K562 (cell line): Measurements from ENCODE around the gene FASLG. TPM values are rescaled to one million over a fixed set of nuclear protein-coding genes. Genes with fewer than 3 reads are reported as not detected.

Experiments used
- ATAC-seq: fragments of 200-7000 bp; cut with Tn5 transposase; 3 replicates; pipeline ENCODE4 v1.9.1; 2020; ENCODE audit warnings: moderate library complexity
- BruUV-seq: library from RNA; stranded (reverse); fragments of 400-500 nt; replicated peaks from 2 replicates; lab custom pipeline; 2021; lab: Mats Ljungman, UMichigan
- CTCF ChIA-PET: fragments of 300-600 bp; formaldehyde crosslinking; extraction: SDS; loops from one replicate; lab custom pipeline; 2021; ENCODE audit warnings: low intra/inter-chr PET ratio; lab: Yijun Ruan, JAX
- POLR2A ChIA-PET: fragments of 300-600, 350-650 bp; sonication (Branson Sonifier 250); formaldehyde crosslinking; extraction: SDS; loops from one replicate; lab custom pipeline; 2021; ENCODE audit warnings: antibody characterized with exemption, inconsistent platforms; lab: Yijun Ruan, JAX
- DNase-seq, 4 experiments: peaks; one replicate each; pipeline versions ENCODE4 v3.0.0 to v3.0.0-alpha.2; 2011 to 2018; ENCODE audit warnings: low spot score in 3 of 4, mixed read lengths in 3 of 4; ENCODE audit errors: extremely low read depth in 1 of 4
- FAIRE-seq: peaks from 2 replicates; lab custom pipeline; 2011; peaks lifted over from hg19 to GRCh38; lab: Jason Lieb, UNC
- H2AFZ ChIP-seq: 2 replicates; pipeline ENCODE4 v1.6.0; 2011; ENCODE audit warnings: low read depth, low read length, control low read depth, inconsistent platforms
- H3K27ac ChIP-seq: fragments of 200-600 bp; 3 replicates; pipeline ENCODE4 v1.8.0; 2011; ENCODE audit warnings: low read depth, mild to moderate bottlenecking, control low read depth, inconsistent platforms, low read length, moderate library complexity, mixed read lengths; ENCODE audit errors: extremely low read depth
- H3K27me3 ChIP-seq, 2 experiments: fragments of 300-600 bp in 1 of 2; 2 replicates in 1 of 2; 3 replicates in 1 of 2; pipeline versions ENCODE4 v1.6.0 to v1.8.0; 2011; ENCODE audit warnings: inconsistent platforms in 2 of 2, low read length in 2 of 2, mild to moderate bottlenecking in 1 of 2, mixed read lengths in 1 of 2, moderate library complexity in 1 of 2; ENCODE audit not compliant: control insufficient read depth in 2 of 2, insufficient read depth in 2 of 2
- H3K36me3 ChIP-seq: fragments of 300-600 bp; 3 replicates; pipeline ENCODE4 v1.8.0; 2011; ENCODE audit warnings: mild to moderate bottlenecking, low read length, inconsistent platforms; ENCODE audit not compliant: control insufficient read depth, insufficient read depth
- H3K4me1 ChIP-seq, 2 experiments: fragments of 200-600 bp in 1 of 2; replicated peaks in 1 of 2; 2 replicates in 1 of 2; 3 replicates in 1 of 2; pipeline versions ENCODE4 v1.5.1 to v1.8.0; 2011; ENCODE audit warnings: inconsistent platforms in 2 of 2, low read length in 2 of 2, mild to moderate bottlenecking in 1 of 2, mixed read lengths in 1 of 2, moderate library complexity in 1 of 2; ENCODE audit not compliant: control insufficient read depth in 2 of 2, insufficient read depth in 2 of 2
- H3K4me2 ChIP-seq: 2 replicates; pipeline ENCODE4 v1.6.1; 2011; ENCODE audit warnings: low read length, control low read depth, inconsistent platforms, mixed read lengths; ENCODE audit not compliant: insufficient read depth
- H3K4me3 ChIP-seq: fragments of 200-600 bp; sonication (generic), shearing (Covaris generic); 2 replicates; pipeline ENCODE4 v1.5.1; 2016; ENCODE audit warnings: control low read depth, inconsistent platforms
- H3K79me2 ChIP-seq: fragments of 200-600 bp; 3 replicates; pipeline ENCODE4 v1.8.0; 2011; ENCODE audit warnings: low read length, inconsistent platforms; ENCODE audit not compliant: control insufficient read depth, insufficient read depth
- H3K9ac ChIP-seq, 2 experiments: 2 replicates each; pipeline versions ENCODE4 v1.6.0 to v1.6.1; 2011; ENCODE audit warnings: low read depth in 2 of 2, low read length in 2 of 2, control low read depth in 1 of 2, inconsistent platforms in 1 of 2, mild to moderate bottlenecking in 1 of 2, mixed read lengths in 1 of 2; ENCODE audit not compliant: insufficient read depth in 1 of 2
- H3K9me1 ChIP-seq: one replicate; pipeline ENCODE4 v1.6.0; 2011; ENCODE audit warnings: inconsistent platforms, mild to moderate bottlenecking, low read length, moderate library complexity; ENCODE audit not compliant: control insufficient read depth, insufficient read depth
- H3K9me3 ChIP-seq: replicated peaks from 2 replicates; pipeline ENCODE4 v1.5.1; 2011; ENCODE audit warnings: low read depth, low read length, inconsistent platforms; ENCODE audit not compliant: control insufficient read depth, insufficient read depth
- H4K20me1 ChIP-seq: replicated peaks from 2 replicates; pipeline ENCODE4 v1.6.1; 2011; ENCODE audit warnings: low read length, inconsistent platforms, mixed read lengths; ENCODE audit not compliant: control insufficient read depth, insufficient read depth
- BRD9 ChIP-seq: fragments of 450-650 bp; IDR thresholded peaks from 2 replicates; pipeline ENCODE4 v1.6.1; 2018; ENCODE audit warnings: low read depth; ENCODE audit not compliant: partially characterized antibody
- HMG20B ChIP-seq: fragments of 250-450 bp; sonication (Bioruptor Pico); IDR thresholded peaks from 2 replicates; pipeline ENCODE4 v1.5.0; 2021; ENCODE audit warnings: mild to moderate bottlenecking
- NFIC ChIP-seq: fragments of 450-650 bp; IDR thresholded peaks from 2 replicates; pipeline ENCODE4 v1.6.1; 2017; ENCODE audit warnings: mild to moderate bottlenecking, inconsistent platforms
- PHB2 ChIP-seq: fragments of 450-650 bp; IDR thresholded peaks from 2 replicates; pipeline ENCODE4 v1.6.1; 2017; ENCODE audit warnings: low read depth
- SAFB ChIP-seq: fragments of 200-400 bp; formaldehyde crosslinking; IDR thresholded peaks from 2 replicates; pipeline ENCODE4 v1.6.1; 2017; ENCODE audit warnings: low read depth, low read length, borderline replicate concordance
- SIN3B ChIP-seq: fragments of 450-650 bp; IDR thresholded peaks from 2 replicates; pipeline ENCODE4 v1.6.1; 2017; ENCODE audit warnings: low read depth, mild to moderate bottlenecking, moderate library complexity
- SNRNP70 ChIP-seq: fragments of 200-400 bp; formaldehyde crosslinking; optimal IDR thresholded peaks from 2 replicates; pipeline ENCODE3; 2017; ENCODE audit warnings: low read depth, low read length
- ZNF24 ChIP-seq: fragments of 450-650 bp; IDR thresholded peaks from 2 replicates; pipeline ENCODE4 v1.6.1; 2016
- ZNF76 ChIP-seq: fragments of 250-450 bp; sonication (Bioruptor Pico); IDR thresholded peaks from 2 replicates; pipeline ENCODE4 v1.4.0; 2020; ENCODE audit warnings: mild to moderate bottlenecking, moderate library complexity, borderline replicate concordance
- ZSCAN32 ChIP-seq: fragments of 450-650 bp; formaldehyde crosslinking; IDR thresholded peaks from 2 replicates; pipeline ENCODE4 v1.4.0; 2020; ENCODE audit warnings: mild to moderate bottlenecking, moderate library complexity
- WGBS: fragments of 100-300 bp; shearing (Covaris generic); methylation state at CpG from one replicate; pipeline ENCODE4 v1.1.6; 2016; ENCODE audit warnings: low coverage, mixed read lengths; ENCODE audit not compliant: insufficient coverage; ENCODE audit errors: missing lambda C conversion rate; 5-methylcytosine and 5-hydroxymethylcytosine counted together
- in situ Hi-C: fragments of 300-500 bp; cut with MboI; formaldehyde crosslinking; loops from 4 replicates; pipeline ENCODE4 v1.15.0; 2018; ENCODE audit warnings: inconsistent platforms, mixed read lengths
- intact Hi-C: fragments of 100-400 bp; cut with micrococcal nuclease; formaldehyde crosslinking; loops from 2 replicates; pipeline ENCODE4 v1.14.2; 2022
- polyA plus RNA-seq, 8 experiments: library from polyadenylated mRNA; depleted of rRNA in 4 of 8; stranded (reverse) in 5 of 8; unstranded in 3 of 8; fragments of >200 nt; fragmentation: Nextera tagmentation in 2 of 8; fragmentation: Illumina TruSeq in 1 of 8; extraction: Ambion mirVana in 2 of 8; extraction: Trizol in 1 of 8; gene quantifications; 2 replicates each; pipeline versions ENCODE4 v1.2.1 to v1.2.3, GENCODE V29; 2011 to 2014; ENCODE audit warnings: inconsistent platforms in 1 of 8, missing spikeins in 1 of 8
- total RNA-seq, 7 experiments: library from RNA; depleted of rRNA in 6 of 7; stranded (reverse); fragments of >200 nt in 6 of 7; fragmentation: Illumina TruSeq in 2 of 7; extraction: Trizol in 2 of 7; gene quantifications; 2 replicates each; pipeline versions ENCODE4 v1.2.1 to v1.2.3, GENCODE V29; 2011 to 2021; ENCODE audit warnings: low replicate concordance in 1 of 7
- TF ChIP-seq, protein P1 (sequence below): sonication (generic); formaldehyde crosslinking; IDR thresholded peaks from 2 replicates; pipeline ENCODE4 v1.8.1; 2023; ENCODE audit warnings: missing genetic modification reagents, mild to moderate bottlenecking, borderline replicate concordance
- TF ChIP-seq, protein P2 (sequence below): fragments of 450-650 bp; formaldehyde crosslinking; IDR thresholded peaks from 2 replicates; pipeline ENCODE4 v1.4.0; 2020; ENCODE audit warnings: mild to moderate bottlenecking
- TF ChIP-seq, protein P3 (sequence below): sonication (generic); formaldehyde crosslinking; IDR thresholded peaks from 2 replicates; pipeline ENCODE4 v1.9.0; 2022; ENCODE audit warnings: mild to moderate bottlenecking, missing genetic modification reagents
- TF ChIP-seq, protein P4 (sequence below), 2 experiments: fragments of 450-650 bp in 1 of 2; IDR thresholded peaks; 2 replicates each; pipeline ENCODE4 v1.6.1; 2011 to 2017; ENCODE audit warnings: low read depth in 2 of 2, antibody characterized with exemption in 1 of 2, borderline replicate concordance in 1 of 2, low read length in 1 of 2, mild to moderate bottlenecking in 1 of 2, mixed read lengths in 1 of 2; ENCODE audit not compliant: control insufficient read depth in 1 of 2

Gene FASLG
- total and polyA plus RNA-seq, 9 of the 15 experiments (the other 6 are each of a cell fraction or from before 2014, with no cell fraction given): not detected

DNA sequence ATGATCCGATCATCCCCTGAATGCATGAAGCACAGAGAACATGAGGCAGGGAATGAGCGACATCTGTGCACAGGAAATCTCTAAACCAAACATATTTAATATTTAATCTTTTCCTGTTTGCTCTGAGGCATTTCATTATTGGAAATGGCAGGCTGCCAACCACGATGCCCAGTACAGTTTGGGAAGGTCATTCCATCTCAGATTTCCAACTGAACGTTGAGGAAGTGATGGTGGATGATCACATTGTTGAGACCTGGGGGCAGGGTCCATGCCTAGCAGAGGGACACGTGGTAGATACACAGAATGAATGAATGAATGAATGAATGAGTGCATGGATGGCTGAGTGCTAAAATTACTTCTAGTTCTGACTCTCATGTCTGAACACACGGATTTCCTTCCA is 15.9 kb upstream of the FASLG start:
- H3K4me2 ChIP-seq: no peak overlapping the region; the same call in 1 of the 2 replicates
- no peak overlapping the region for H3K9ac ChIP-seq
- BruUV-seq: no TSS peak
- H4K20me1 ChIP-seq: no peaks in the 10 kb centered on the region
- ATAC-seq (no peak), FAIRE-seq (no peak), DNase-seq (no peak)
- H3K27ac ChIP-seq: no peak overlapping the region
- no peaks in the 10 kb centered on the region for H3K9me1 ChIP-seq
- peaks cover 0 to 35% of the 10 kb centered on the region in 2 experiments; a peak in 4 of 5 replicates for H3K4me1 ChIP-seq
- CTCF ChIA-PET: interaction anchor here (0.6 kb wide), 1 partner anchor 716 kb away, joined by 3 read pairs; no protein-coding TSS in a partner anchor
- in situ Hi-C loops (no loop called here), intact Hi-C loops (loop anchor here (5.0 kb wide), 1 partner anchor 436 kb away; no protein-coding TSS in a partner anchor)
- TF ChIP-seq ZSCAN32 (CRISPR knock-in tag) (no peak), BRD9 (no peak), ZNF24 (peak; percentile 94), NFIC (peak; percentile 71), HMG20B (no peak), PHB2 (no peak), SAFB (no peak), SIN3B (no peak), SNRNP70 (no peak), ZNF76 (no peak)
- TF ChIP-seq, protein P1, sequence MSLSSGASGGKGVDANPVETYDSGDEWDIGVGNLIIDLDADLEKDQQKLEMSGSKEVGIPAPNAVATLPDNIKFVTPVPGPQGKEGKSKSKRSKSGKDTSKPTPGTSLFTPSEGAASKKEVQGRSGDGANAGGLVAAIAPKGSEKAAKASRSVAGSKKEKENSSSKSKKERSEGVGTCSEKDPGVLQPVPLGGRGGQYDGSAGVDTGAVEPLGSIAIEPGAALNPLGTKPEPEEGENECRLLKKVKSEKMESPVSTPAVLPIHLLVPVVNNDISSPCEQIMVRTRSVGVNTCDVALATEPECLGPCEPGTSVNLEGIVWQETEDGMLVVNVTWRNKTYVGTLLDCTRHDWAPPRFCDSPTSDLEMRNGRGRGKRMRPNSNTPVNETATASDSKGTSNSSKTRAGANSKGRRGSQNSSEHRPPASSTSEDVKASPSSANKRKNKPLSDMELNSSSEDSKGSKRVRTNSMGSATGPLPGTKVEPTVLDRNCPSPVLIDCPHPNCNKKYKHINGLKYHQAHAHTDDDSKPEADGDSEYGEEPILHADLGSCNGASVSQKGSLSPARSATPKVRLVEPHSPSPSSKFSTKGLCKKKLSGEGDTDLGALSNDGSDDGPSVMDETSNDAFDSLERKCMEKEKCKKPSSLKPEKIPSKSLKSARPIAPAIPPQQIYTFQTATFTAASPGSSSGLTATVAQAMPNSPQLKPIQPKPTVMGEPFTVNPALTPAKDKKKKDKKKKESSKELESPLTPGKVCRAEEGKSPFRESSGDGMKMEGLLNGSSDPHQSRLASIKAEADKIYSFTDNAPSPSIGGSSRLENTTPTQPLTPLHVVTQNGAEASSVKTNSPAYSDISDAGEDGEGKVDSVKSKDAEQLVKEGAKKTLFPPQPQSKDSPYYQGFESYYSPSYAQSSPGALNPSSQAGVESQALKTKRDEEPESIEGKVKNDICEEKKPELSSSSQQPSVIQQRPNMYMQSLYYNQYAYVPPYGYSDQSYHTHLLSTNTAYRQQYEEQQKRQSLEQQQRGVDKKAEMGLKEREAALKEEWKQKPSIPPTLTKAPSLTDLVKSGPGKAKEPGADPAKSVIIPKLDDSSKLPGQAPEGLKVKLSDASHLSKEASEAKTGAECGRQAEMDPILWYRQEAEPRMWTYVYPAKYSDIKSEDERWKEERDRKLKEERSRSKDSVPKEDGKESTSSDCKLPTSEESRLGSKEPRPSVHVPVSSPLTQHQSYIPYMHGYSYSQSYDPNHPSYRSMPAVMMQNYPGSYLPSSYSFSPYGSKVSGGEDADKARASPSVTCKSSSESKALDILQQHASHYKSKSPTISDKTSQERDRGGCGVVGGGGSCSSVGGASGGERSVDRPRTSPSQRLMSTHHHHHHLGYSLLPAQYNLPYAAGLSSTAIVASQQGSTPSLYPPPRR (CRISPR knock-in tag): no peak
- TF ChIP-seq, protein P2, sequence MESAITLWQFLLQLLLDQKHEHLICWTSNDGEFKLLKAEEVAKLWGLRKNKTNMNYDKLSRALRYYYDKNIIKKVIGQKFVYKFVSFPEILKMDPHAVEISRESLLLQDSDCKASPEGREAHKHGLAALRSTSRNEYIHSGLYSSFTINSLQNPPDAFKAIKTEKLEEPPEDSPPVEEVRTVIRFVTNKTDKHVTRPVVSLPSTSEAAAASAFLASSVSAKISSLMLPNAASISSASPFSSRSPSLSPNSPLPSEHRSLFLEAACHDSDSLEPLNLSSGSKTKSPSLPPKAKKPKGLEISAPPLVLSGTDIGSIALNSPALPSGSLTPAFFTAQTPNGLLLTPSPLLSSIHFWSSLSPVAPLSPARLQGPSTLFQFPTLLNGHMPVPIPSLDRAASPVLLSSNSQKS (CRISPR knock-in tag): no peak
- TF ChIP-seq, protein P3, sequence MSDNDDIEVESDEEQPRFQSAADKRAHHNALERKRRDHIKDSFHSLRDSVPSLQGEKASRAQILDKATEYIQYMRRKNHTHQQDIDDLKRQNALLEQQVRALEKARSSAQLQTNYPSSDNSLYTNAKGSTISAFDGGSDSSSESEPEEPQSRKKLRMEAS (CRISPR knock-in tag): peak; percentile 44; the same call in 1 of the 2 replicates
- TF ChIP-seq, protein P4, sequence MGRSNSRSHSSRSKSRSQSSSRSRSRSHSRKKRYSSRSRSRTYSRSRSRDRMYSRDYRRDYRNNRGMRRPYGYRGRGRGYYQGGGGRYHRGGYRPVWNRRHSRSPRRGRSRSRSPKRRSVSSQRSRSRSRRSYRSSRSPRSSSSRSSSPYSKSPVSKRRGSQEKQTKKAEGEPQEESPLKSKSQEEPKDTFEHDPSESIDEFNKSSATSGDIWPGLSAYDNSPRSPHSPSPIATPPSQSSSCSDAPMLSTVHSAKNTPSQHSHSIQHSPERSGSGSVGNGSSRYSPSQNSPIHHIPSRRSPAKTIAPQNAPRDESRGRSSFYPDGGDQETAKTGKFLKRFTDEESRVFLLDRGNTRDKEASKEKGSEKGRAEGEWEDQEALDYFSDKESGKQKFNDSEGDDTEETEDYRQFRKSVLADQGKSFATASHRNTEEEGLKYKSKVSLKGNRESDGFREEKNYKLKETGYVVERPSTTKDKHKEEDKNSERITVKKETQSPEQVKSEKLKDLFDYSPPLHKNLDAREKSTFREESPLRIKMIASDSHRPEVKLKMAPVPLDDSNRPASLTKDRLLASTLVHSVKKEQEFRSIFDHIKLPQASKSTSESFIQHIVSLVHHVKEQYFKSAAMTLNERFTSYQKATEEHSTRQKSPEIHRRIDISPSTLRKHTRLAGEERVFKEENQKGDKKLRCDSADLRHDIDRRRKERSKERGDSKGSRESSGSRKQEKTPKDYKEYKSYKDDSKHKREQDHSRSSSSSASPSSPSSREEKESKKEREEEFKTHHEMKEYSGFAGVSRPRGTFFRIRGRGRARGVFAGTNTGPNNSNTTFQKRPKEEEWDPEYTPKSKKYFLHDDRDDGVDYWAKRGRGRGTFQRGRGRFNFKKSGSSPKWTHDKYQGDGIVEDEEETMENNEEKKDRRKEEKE (IDR thresholded peaks at IDR 0.05; ENCODE audit: borderline replicate concordance in 1 of 2, control insufficient read depth in 1 of 2, low read depth in 2 of 2, low read length in 1 of 2): no peak
- 18% methylated on average over 6 of the region's 6 CpGs for WGBS
- peak overlapping the region; percentile 54; the same call in 1 of the 2 replicates for H2AFZ ChIP-seq
- H3K9me3 ChIP-seq: no peaks in the 10 kb centered on the region
- no peaks in the 10 kb centered on the region for H3K36me3 ChIP-seq
- H3K27me3 ChIP-seq: no peaks in the 10 kb centered on the region
- H3K79me2 ChIP-seq: no peaks in the 10 kb centered on the region
- POLR2A ChIA-PET: no interaction called here
- no peak overlapping the region for H3K4me3 ChIP-seq
